Omental fat pad (tissue), 4 donors: ENCODE results near the gene KRTCAP2. TPM values are rescaled to one million over a fixed set of nuclear protein-coding genes. Genes with fewer than 3 reads are reported as not detected.
"Not testable (repeated sequence)": the region's sequence is repeated elsewhere in the genome, so short reads cannot be mapped to it uniquely, and the experiment has no call there.

Experiments used
- ATAC-seq: fragments of 150-250 bp; one replicate; pipeline ENCODE4 v1.9.1; 2016; ENCODE audit warnings: mild to moderate bottlenecking, moderate library complexity; ENCODE audit not compliant: low FRiP score
- DNase-seq: peaks from one replicate; pipeline ENCODE4 v3.0.0-alpha.2; 2019; ENCODE audit warnings: low spot score
- CTCF ChIP-seq, 3 donors: fragments of 450-650 bp; IDR thresholded peaks; one replicate each; pipeline ENCODE4 v1.5.1; 2016 to 2017; ENCODE audit warnings: antibody characterized with exemption in 3 of 3, mild to moderate bottlenecking in 3 of 3, moderate library complexity in 2 of 3
- total RNA-seq, 4 donors: library from RNA; depleted of rRNA; stranded (reverse); fragments of >200 nt; gene quantifications; one replicate each; pipeline ENCODE4 v1.1.0, GENCODE V29; 2016

KRTCAP2 gene
- total RNA-seq, 4 donors from 2014 or later, result 77.9 to 171 (median 99.7) TPM

DNA sequence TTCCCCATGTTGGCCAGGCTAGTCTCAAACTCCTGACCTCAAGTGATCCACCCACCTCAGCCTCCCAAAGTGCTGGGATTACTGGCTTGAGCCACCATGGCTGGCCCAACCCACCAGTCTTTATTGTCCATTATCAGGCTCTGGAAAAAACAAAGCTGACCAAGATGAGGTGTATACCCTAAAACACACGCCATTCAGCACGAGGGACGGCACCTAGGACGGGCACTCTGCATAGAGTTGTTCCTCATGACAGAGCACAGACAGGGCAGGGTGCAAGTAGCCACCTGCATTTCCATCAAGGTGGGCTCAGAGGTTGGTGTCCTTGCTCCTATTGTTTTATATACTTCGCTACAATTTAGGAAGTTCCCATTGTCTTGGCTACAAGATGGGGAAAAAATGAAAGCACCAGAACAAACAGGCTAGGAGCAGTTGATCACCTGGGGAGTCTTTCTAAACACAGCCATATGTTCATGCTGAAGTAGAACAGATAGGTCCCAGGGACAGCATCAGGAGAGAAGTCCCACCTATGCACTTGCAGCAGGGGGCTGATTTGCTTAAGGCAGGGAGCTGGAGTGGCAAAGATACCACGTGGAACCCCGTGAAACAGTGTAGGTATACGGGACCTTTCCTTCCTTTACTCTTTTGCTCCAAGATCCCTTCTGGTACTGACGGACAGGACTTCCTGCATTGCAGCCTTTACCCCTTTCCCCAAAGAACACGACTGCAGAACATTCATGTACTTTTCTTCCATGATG lies 4.5 kb downstream of the KRTCAP2 start:
- DNase-seq, result no peak
- no peak for TF ChIP-seq CTCF (IDR thresholded peaks at IDR 0.05)
- no peak for ATAC-seq

DNA sequence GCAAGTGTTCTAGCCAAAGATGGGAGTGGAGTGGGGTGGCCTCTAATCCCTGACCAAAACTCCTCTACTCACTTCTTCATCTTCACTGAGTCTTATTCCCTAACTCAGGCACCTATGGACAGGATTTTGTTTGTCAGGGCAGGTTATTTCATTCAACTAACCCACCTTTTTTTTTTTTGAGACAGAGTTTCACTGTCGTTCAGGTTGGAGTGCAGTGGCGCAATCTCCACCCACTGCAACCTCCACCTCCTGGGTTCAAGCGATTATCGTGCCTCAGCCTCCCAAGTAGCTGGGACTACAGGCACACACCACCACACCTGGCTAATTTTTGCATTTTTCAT lies 5.0 kb downstream of the KRTCAP2 start:
- ATAC-seq, DNase-seq: not testable (repeated sequence)

- peak; percentile 64 for ATAC-seq
- peak; percentile 73 for DNase-seq
These were observed 5.7 kb downstream of the KRTCAP2 start for GRCh38 chr1:155167166-155168104.

DNA sequence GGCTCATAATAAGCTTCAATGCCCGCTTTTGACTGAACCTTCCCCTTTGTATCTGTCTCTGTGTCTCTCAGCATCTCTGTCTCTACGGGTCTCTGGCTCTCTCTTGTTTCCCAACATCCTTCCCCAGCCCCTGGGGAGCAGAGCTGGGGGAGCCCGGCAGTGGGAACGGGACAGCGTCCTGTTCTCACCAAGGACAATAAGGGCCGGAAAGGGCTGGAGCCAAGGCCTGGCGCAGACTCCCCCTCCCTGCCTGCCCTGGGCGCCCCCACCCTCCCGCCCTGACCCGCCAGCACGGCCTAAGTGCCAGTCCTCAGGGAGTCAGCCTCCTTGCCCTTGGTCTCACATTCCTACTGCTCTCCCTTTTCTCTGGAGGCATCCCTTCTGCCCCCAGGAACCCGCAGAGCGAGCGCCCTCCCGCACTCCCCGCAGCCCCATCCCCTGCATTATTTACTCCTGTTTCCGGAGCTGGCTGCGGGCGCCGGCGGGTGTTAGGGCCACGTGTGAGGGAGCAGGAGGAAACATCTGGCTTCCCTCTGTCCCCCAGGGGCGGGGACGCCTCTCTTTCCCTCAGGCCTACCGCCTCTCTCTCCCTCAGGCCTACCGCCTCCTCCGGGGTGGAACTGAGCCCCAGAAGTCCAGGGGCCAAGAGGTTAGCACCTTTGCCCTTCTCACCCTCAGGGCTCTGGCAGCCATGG lies 6.5 kb downstream of the KRTCAP2 start:
- no peak for TF ChIP-seq CTCF (IDR thresholded peaks at IDR 0.05)
- DNase-seq, result no peak
- no peak for ATAC-seq

More at GRCh38 chr1:155167166-155168104, 5.7 kb downstream of the KRTCAP2 start:
- peak in 1 of 3 donors; percentile 77 for TF ChIP-seq CTCF (IDR thresholded peaks at IDR 0.05)

GRCh38 chr1:155166051-155166470 lies 7.0 kb downstream of the KRTCAP2 start:
- ATAC-seq, result no peak
- no peak for TF ChIP-seq CTCF (IDR thresholded peaks at IDR 0.05)
- DNase-seq, result no peak

DNA sequence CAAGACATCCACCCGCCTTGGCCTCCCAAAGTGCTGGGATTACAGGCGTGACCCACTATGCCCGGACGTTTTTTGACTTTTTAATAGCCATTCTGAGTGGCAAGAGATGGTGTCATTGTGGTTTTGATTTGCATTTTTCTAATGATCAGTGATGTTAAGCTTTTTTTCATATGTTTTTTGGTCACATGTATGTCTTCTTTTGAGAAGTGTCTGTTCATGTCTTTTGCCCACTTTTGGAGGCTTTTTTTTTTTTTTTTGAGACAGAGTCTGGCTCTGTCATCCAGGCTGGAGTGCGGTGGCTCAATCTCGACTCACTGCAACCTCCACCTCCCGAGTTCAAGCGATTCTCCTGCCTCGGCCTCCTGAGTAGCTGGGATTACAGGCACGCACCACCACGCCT lies 8.5 kb downstream of the KRTCAP2 start:
- not testable (repeated sequence) for ATAC-seq, DNase-seq

DNA sequence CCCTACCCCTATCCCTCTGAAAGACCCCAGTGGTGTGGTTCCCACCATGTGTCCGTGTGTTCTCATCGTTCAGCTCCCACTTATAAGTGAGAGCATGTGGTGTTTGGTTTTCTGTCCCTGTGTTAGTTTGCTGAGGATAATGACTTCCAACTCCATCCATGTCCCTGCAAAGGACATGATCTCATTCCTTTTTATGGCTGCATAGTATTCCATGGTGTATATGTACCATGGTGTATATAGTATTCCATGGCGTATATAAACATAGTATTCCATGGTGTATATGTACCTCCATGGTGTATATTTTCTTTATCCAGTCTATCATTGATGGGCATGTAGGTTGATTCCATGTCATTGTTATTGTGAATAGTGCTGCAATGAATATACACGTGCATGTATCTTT lies 9.3 kb downstream of the KRTCAP2 start:
- not testable (repeated sequence) for ATAC-seq

GRCh38 chr1:155162631-155163030 lies 10.5 kb downstream of the KRTCAP2 start:
- ATAC-seq, DNase-seq: not testable (repeated sequence)

More for the DNA sequence above, 9.3 kb downstream of the KRTCAP2 start:
- not testable (repeated sequence) for DNase-seq
